ENCODE measurements around the gene NEDD9.

GRCh38 chr6:11181478-11182136 lies 50.9 kb downstream of the NEDD9 start:
- TF ChIP-seq, protein P1, sequence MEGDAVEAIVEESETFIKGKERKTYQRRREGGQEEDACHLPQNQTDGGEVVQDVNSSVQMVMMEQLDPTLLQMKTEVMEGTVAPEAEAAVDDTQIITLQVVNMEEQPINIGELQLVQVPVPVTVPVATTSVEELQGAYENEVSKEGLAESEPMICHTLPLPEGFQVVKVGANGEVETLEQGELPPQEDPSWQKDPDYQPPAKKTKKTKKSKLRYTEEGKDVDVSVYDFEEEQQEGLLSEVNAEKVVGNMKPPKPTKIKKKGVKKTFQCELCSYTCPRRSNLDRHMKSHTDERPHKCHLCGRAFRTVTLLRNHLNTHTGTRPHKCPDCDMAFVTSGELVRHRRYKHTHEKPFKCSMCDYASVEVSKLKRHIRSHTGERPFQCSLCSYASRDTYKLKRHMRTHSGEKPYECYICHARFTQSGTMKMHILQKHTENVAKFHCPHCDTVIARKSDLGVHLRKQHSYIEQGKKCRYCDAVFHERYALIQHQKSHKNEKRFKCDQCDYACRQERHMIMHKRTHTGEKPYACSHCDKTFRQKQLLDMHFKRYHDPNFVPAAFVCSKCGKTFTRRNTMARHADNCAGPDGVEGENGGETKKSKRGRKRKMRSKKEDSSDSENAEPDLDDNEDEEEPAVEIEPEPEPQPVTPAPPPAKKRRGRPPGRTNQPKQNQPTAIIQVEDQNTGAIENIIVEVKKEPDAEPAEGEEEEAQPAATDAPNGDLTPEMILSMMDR (IDR thresholded peaks at IDR 0.05; ENCODE audit: low read depth, low read length, missing input control): no peak
- TF ChIP-seq GABPA (IDR thresholded peaks at IDR 0.05 in 1 of 2, conservative IDR thresholded peaks at IDR 0.05 in 1 of 2) (no peak), EGR1 (IDR thresholded peaks at IDR 0.05; ENCODE audit: low read depth in 2 of 2) (no peak), SP1 (IDR thresholded peaks at IDR 0.05) (no peak), MAX (IDR thresholded peaks at IDR 0.05) (no peak), JUND (IDR thresholded peaks at IDR 0.05) (no peak), ATF3 (IDR thresholded peaks at IDR 0.05) (no peak), TAF1 (conservative IDR thresholded peaks at IDR 0.05) (no peak)
- TF ChIP-seq, protein P2, sequence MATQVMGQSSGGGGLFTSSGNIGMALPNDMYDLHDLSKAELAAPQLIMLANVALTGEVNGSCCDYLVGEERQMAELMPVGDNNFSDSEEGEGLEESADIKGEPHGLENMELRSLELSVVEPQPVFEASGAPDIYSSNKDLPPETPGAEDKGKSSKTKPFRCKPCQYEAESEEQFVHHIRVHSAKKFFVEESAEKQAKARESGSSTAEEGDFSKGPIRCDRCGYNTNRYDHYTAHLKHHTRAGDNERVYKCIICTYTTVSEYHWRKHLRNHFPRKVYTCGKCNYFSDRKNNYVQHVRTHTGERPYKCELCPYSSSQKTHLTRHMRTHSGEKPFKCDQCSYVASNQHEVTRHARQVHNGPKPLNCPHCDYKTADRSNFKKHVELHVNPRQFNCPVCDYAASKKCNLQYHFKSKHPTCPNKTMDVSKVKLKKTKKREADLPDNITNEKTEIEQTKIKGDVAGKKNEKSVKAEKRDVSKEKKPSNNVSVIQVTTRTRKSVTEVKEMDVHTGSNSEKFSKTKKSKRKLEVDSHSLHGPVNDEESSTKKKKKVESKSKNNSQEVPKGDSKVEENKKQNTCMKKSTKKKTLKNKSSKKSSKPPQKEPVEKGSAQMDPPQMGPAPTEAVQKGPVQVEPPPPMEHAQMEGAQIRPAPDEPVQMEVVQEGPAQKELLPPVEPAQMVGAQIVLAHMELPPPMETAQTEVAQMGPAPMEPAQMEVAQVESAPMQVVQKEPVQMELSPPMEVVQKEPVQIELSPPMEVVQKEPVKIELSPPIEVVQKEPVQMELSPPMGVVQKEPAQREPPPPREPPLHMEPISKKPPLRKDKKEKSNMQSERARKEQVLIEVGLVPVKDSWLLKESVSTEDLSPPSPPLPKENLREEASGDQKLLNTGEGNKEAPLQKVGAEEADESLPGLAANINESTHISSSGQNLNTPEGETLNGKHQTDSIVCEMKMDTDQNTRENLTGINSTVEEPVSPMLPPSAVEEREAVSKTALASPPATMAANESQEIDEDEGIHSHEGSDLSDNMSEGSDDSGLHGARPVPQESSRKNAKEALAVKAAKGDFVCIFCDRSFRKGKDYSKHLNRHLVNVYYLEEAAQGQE (IDR thresholded peaks at IDR 0.05): no peak

Measured in liver (tissue), 3 donors.